GM18907 (cell line): ENCODE measurements around the gene KLHL22.
"Not testable (repeated sequence)": the region's sequence is repeated elsewhere in the genome, so short reads cannot be mapped to it uniquely, and the experiment has no call there.

Experiments used
- ATAC-seq: cut with Tn5 transposase; IDR thresholded peaks from one replicate; pipeline ENCODE4 v1.9.1; 2021; ENCODE audit warnings: mild to moderate bottlenecking, moderate library complexity; ENCODE audit not compliant: unreplicated experiment

KLHL22 gene

GRCh38 chr22:20524004-20524481 is 28.4 kb upstream of the KLHL22 start:
- ATAC-seq: no peak

- ATAC-seq: no peak
These were observed 27.7 kb upstream of the KLHL22 start for GRCh38 chr22:20523086-20523983.

GRCh38 chr22:20522134-20523004 is 26.8 kb upstream of the KLHL22 start:
- ATAC-seq: no peak

- ATAC-seq: no peak
These were observed 24.5 kb upstream of the KLHL22 start for GRCh38 chr22:20520093-20520511.

- ATAC-seq: no peak
These were observed 24.0 kb upstream of the KLHL22 start for GRCh38 chr22:20519558-20519957.

- no peak for ATAC-seq
These were observed 22.4 kb upstream of the KLHL22 start for GRCh38 chr22:20517841-20518592.

GRCh38 chr22:20517422-20517821 is 21.8 kb upstream of the KLHL22 start:
- no peak for ATAC-seq

GRCh38 chr22:20516399-20516798 is 20.8 kb upstream of the KLHL22 start:
- ATAC-seq: no peak

GRCh38 chr22:20514658-20515406 is 19.2 kb upstream of the KLHL22 start:
- ATAC-seq: no peak

- no peak for ATAC-seq
These were observed 16.1 kb upstream of the KLHL22 start for GRCh38 chr22:20511578-20512229.

GRCh38 chr22:20510811-20511577 is 15.4 kb upstream of the KLHL22 start:
- no peak for ATAC-seq

GRCh38 chr22:20509344-20510047 is 13.9 kb upstream of the KLHL22 start:
- no peak for ATAC-seq

GRCh38 chr22:20508815-20509271 is 13.2 kb upstream of the KLHL22 start:
- ATAC-seq: no peak

- not testable (repeated sequence) for ATAC-seq
These were observed 12.6 kb upstream of the KLHL22 start for GRCh38 chr22:20508067-20508755.

GRCh38 chr22:20507253-20508066 is 11.9 kb upstream of the KLHL22 start, which contains the start of gene MED15:
Gene MED15 (plus strand): TSS chr22:20507610. CDS start chr22:20507679, 69 bp downstream.
- ATAC-seq: peak; percentile 76

GRCh38 chr22:20506543-20507252 is 11.1 kb upstream of the KLHL22 start:
- ATAC-seq: no peak
